Activated naive CD4-positive, alpha-beta T cell treated with anti-CD3 and anti-CD28 coated beads, Interleukin-2, amount 50 U/mL, for 16 hours (primary cell): ENCODE results near the gene ZNF324.
"Not testable (repeated sequence)": the region's sequence is repeated elsewhere in the genome, so short reads cannot be mapped to it uniquely, and the experiment has no call there.

Experiments used
- DNase-seq: peaks from one replicate; pipeline ENCODE4 v3.0.0-alpha.2; 2020

ZNF324 gene

GRCh38 chr19:58466760-58467589 is at the start of gene ZNF324:
Gene ZNF324 (plus strand): TSS chr19:58467080. CDS start chr19:58469186, 2,106 bp downstream.
- DNase-seq, result peak; percentile 98

- DNase-seq, result no peak
Measured at GRCh38 chr19:58428617-58429016, 38.3 kb upstream of the ZNF324 start.

- DNase-seq, result no peak
Measured at GRCh38 chr19:58429745-58430144, 37.1 kb upstream of the ZNF324 start.

DNA sequence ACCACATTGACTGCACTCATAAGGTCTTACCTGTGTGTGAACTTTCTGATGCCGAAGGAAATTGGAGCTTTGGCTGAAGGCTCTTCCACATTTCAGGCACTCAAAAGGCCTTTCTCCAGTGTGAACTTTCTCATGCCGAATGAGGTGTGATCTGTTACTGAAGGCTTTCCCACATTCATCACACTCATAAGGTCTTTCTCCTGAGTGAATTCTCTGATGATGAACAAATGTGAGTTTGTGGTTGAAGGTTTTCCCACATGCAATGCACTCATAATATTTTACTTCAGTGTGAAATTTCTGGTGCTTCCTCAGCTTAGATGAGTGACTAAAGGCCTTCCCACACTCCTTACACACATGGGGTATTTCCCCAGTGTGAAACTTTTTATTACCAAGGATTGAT is 32.7 kb upstream of the ZNF324 start:
- DNase-seq, result no peak

DNA sequence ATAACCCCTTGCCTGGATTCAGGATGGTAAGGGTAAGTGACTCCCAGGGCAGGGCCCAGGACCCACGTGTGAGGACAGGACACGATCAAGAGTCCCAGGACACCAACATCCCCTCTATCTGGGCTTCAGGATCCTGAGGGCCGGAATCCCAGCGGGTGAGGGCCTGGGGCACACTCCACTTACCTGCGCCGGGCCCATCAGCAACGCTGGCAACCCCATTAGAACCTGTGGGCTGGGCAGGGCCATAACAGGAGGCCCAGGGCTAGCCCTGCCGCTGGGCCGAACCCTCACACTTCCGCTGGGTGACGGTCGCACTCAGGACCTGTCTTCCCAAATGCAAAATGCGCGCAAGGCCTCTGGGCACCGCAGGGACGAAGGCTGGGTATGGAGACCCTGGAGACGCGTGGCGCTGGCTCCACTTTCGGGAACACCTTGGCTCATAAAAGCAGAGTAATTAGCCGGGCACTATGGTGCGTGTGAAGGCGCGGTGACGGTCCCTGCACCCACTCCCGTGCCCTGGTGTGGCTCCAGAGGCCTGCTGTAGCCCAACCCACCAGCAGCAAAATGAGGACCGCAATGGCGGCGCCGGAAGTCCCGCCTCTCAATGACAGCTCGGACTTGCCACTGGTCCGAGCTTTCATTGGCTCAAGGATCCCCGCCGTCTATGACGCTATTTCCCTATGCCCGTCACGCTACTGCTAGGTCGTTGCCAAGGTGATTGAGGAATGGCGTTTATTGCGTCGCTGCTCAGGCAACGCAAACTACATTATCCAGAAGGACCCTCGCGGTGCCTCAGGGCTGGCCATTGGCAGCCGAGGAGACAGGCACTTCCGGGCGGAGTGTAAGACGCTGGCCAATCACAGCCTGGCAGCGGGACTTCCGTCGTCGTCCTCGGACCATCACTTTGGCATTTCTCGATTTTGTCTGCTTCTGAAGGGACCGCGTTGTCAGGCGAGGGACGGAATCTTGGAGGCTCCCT is 27.0 kb upstream of the ZNF324 start, which contains the start of gene ZNF132:
Gene ZNF132, minus strand, starts transcription at position 578 of the 979 bp plus-strand sequence. Its CDS starts 332 bp downstream, at position 246.
- DNase-seq, result peak; percentile 94

GRCh38 chr19:58440556-58440955 is 26.3 kb upstream of the ZNF324 start:
- no peak for DNase-seq

- DNase-seq, result not testable (repeated sequence)
Measured at GRCh38 chr19:58442986-58443385, 23.9 kb upstream of the ZNF324 start.

DNA sequence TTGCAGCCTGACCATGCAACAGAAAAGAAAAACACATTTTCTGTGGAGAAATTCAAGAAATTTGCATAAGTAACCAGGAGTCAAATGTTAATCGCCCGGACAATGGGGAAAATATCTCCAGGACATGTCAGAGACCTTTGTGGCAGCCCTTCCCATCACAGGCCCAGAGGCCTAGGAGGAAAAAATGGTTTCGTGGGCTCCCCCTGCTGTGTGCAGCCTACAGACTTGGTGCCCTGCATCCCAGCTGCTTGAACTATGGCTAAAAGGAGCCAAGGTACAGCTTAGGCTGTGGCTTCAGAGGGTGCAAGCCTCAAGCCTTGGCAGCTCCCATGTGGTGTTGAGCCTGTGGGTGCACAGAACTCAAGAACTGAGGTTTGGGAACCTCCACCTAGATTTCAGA is 18.0 kb upstream of the ZNF324 start:
- DNase-seq, result not testable (repeated sequence)

GRCh38 chr19:58449980-58450379 is 16.9 kb upstream of the ZNF324 start:
- DNase-seq, result not testable (repeated sequence)

DNA sequence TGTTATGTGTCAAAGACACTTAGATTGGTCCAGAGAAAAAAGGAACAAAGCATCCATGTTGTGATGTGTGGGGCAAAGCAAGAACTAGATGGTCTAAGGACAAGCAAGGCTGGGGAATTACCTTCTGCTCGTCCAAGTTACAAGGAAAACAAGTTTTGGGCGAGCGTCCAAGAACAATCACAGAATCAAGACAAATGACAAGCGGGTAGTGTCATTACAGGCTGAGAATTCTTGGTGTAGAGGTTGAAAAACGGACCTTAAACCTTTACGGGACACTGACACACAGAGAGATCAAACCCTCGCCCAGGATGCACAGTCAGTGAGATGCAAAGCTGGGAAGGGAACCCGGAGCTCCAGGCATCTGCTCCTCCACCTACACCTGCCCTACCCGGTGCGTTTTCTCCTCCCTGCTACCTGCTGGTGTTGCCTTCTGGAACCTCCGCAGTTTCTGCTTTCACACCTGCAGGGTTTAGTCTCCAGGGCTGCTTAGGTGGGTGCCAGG is 16.0 kb upstream of the ZNF324 start:
- DNase-seq, result no peak

- DNase-seq, result peak; percentile 98
Measured at GRCh38 chr19:58451358-58452101, 15.3 kb upstream of the ZNF324 start, which contains the start of gene ZNF324B. Gene ZNF324B (plus strand): TSS chr19:58451622. CDS start chr19:58453702, 2,080 bp downstream.

- DNase-seq, result no peak
Measured at GRCh38 chr19:58453743-58454142, 13.1 kb upstream of the ZNF324 start.

DNA sequence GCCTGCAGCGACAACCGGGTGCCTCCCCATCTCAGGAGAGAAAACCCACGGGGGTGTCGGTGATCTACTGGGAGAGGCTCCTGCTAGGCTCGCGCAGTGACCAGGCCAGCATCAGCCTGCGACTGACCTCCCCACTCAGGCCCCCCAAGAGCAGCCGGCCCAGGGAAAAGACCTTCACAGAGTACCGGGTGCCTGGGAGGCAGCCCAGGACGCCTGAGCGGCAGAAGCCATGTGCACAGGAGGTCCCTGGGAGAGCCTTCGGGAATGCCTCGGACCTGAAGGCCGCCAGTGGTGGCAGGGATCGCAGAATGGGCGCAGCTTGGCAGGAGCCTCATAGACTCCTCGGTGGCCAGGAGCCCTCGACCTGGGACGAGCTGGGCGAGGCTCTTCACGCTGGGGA is 11.6 kb upstream of the ZNF324 start:
- no peak for DNase-seq

DNA sequence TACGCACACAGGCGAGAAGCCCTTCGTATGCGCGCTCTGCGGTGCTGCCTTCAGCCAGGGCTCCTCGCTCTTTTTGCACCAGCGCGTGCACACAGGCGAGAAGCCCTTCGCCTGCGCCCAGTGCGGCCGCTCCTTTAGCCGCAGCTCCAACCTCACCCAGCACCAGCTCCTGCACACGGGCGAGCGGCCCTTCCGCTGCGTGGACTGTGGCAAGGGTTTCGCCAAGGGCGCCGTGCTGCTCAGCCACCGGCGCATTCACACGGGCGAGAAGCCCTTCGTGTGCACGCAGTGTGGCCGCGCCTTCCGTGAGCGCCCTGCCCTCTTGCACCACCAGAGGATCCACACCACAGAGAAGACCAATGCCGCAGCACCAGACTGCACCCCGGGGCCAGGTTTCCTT is 10.8 kb upstream of the ZNF324 start:
- no peak for DNase-seq

DNA sequence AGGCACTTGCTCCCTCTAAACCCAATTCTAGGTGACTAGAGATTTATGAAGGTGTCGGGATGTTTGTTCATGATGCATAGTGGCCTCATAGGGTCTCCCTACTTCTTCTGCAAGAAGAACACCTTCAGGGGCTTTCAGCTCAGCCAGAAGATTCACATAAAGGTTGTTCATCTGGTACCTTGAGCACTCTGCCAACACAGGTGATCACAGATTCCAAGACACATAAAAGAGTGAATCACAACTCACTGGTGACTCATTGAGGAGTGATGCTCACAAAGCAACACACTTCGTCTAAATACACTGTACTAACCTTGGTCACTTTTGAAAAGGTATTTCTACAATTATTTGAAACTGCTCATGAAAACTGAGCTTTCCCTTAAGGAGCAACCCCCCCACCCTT is 6.8 kb upstream of the ZNF324 start:
- no peak for DNase-seq

DNA sequence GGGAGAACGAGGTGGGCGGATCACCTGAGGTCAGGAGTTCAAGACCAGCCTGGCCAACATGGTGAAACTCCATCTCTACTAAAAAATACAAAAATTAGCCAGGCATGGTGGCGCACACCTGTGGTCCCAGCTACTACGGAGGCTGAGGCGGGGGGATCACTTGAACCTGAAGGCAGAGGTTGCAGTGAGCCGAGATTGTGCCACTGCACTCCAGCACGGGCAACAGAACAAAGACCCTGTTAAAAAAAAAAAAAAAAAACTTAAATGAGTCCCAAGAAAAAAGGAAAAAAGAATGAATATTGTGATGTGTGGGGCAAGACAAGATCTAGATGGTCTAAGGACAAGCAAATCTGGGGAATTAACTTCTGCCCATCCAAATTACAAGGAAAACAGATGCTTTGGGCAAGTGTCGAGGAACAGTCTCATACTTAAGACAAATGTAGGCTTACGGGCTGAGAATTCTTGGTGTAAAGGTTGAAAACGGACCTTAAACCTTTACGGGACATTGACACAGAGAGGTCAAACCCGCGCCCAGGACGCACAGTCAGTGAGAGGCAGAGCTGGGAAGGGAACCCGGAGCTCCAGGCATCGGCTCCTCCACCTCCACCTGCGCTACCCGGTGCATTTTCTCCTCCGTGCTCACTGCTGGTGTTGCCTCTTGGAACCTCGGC is 656 bp upstream of the ZNF324 start:
- DNase-seq, result no peak

- no peak for DNase-seq
Measured at GRCh38 chr19:58468216-58468839, 1.4 kb downstream of the ZNF324 start.

GRCh38 chr19:58469241-58470013 is 2.5 kb downstream of the ZNF324 start:
- no peak for DNase-seq

DNA sequence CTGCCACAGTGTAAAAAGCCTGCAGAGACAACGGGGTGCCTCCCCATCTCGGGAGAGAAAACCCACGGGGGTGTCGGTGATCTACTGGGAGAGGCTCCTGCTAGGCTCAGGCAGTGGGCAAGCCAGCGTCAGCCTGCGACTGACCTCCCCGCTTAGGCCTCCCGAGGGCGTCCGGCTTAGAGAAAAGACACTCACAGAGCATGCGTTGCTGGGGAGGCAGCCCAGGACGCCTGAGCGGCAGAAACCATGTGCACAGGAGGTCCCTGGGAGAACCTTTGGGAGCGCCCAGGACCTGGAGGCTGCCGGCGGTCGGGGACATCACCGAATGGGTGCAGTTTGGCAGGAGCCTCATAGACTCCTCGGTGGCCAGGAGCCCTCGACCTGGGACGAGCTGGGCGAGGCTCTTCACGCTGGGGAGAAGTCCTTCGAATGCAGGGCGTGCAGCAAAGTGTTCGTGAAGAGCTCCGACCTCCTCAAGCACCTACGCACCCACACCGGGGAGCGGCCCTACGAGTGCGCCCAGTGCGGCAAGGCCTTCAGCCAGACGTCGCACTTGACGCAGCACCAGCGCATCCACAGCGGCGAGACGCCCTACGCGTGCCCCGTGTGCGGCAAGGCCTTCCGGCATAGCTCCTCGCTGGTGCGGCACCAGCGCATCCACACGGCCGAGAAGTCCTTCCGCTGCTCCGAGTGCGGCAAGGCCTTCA is 4.1 kb downstream of the ZNF324 start:
- not testable (repeated sequence) for DNase-seq

DNA sequence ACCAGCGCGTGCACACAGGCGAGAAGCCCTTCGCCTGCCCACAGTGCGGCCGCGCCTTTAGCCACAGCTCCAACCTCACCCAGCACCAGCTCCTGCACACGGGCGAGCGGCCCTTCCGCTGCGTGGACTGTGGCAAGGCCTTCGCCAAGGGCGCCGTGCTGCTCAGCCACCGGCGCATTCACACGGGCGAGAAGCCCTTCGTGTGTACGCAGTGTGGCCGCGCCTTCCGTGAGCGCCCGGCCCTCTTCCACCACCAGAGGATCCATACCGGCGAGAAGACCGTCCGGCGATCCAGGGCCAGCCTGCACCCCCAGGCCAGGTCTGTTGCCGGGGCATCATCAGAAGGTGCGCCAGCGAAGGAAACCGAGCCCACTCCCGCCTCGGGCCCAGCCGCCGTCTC is 4.9 kb downstream of the ZNF324 start:
- no peak for DNase-seq
